K562 (cell line): ENCODE data around the gene AP1M2. TPM values are rescaled to one million over a fixed set of nuclear protein-coding genes. Genes with fewer than 3 reads are reported as not detected.

Source experiments
- ATAC-seq: fragments of 200-7000 bp; cut with Tn5 transposase; 3 replicates; pipeline ENCODE4 v1.9.1; 2020; ENCODE audit warnings: moderate library complexity
- BruUV-seq: library from RNA; stranded (reverse); fragments of 400-500 nt; replicated peaks from 2 replicates; lab custom pipeline; 2021; lab: Mats Ljungman, UMichigan
- CTCF ChIA-PET: fragments of 300-600 bp; formaldehyde crosslinking; extraction: SDS; loops from one replicate; lab custom pipeline; 2021; ENCODE audit warnings: low intra/inter-chr PET ratio; lab: Yijun Ruan, JAX
- POLR2A ChIA-PET: fragments of 300-600, 350-650 bp; sonication (Branson Sonifier 250); formaldehyde crosslinking; extraction: SDS; loops from one replicate; lab custom pipeline; 2021; ENCODE audit warnings: antibody characterized with exemption, inconsistent platforms; lab: Yijun Ruan, JAX
- DNase-seq, 4 experiments: peaks; one replicate each; pipeline versions ENCODE4 v3.0.0 to v3.0.0-alpha.2; 2011 to 2018; ENCODE audit warnings: low spot score in 3 of 4, mixed read lengths in 3 of 4; ENCODE audit errors: extremely low read depth in 1 of 4
- FAIRE-seq: peaks from 2 replicates; lab custom pipeline; 2011; peaks lifted over from hg19 to GRCh38; lab: Jason Lieb, UNC
- H2AFZ ChIP-seq: 2 replicates; pipeline ENCODE4 v1.6.0; 2011; ENCODE audit warnings: low read depth, low read length, control low read depth, inconsistent platforms
- H3K27ac ChIP-seq: fragments of 200-600 bp; 3 replicates; pipeline ENCODE4 v1.8.0; 2011; ENCODE audit warnings: low read depth, mild to moderate bottlenecking, control low read depth, inconsistent platforms, low read length, moderate library complexity, mixed read lengths; ENCODE audit errors: extremely low read depth
- H3K27me3 ChIP-seq, 2 experiments: fragments of 300-600 bp in 1 of 2; 2 replicates in 1 of 2; 3 replicates in 1 of 2; pipeline versions ENCODE4 v1.6.0 to v1.8.0; 2011; ENCODE audit warnings: inconsistent platforms in 2 of 2, low read length in 2 of 2, mild to moderate bottlenecking in 1 of 2, mixed read lengths in 1 of 2, moderate library complexity in 1 of 2; ENCODE audit not compliant: control insufficient read depth in 2 of 2, insufficient read depth in 2 of 2
- H3K36me3 ChIP-seq: fragments of 300-600 bp; 3 replicates; pipeline ENCODE4 v1.8.0; 2011; ENCODE audit warnings: mild to moderate bottlenecking, low read length, inconsistent platforms; ENCODE audit not compliant: control insufficient read depth, insufficient read depth
- H3K4me1 ChIP-seq, 2 experiments: fragments of 200-600 bp in 1 of 2; replicated peaks in 1 of 2; 2 replicates in 1 of 2; 3 replicates in 1 of 2; pipeline versions ENCODE4 v1.5.1 to v1.8.0; 2011; ENCODE audit warnings: inconsistent platforms in 2 of 2, low read length in 2 of 2, mild to moderate bottlenecking in 1 of 2, mixed read lengths in 1 of 2, moderate library complexity in 1 of 2; ENCODE audit not compliant: control insufficient read depth in 2 of 2, insufficient read depth in 2 of 2
- H3K4me2 ChIP-seq: 2 replicates; pipeline ENCODE4 v1.6.1; 2011; ENCODE audit warnings: low read length, control low read depth, inconsistent platforms, mixed read lengths; ENCODE audit not compliant: insufficient read depth
- H3K4me3 ChIP-seq: fragments of 200-600 bp; sonication (generic), shearing (Covaris generic); 2 replicates; pipeline ENCODE4 v1.5.1; 2016; ENCODE audit warnings: control low read depth, inconsistent platforms
- H3K79me2 ChIP-seq: fragments of 200-600 bp; 3 replicates; pipeline ENCODE4 v1.8.0; 2011; ENCODE audit warnings: low read length, inconsistent platforms; ENCODE audit not compliant: control insufficient read depth, insufficient read depth
- H3K9ac ChIP-seq, 2 experiments: 2 replicates each; pipeline versions ENCODE4 v1.6.0 to v1.6.1; 2011; ENCODE audit warnings: low read depth in 2 of 2, low read length in 2 of 2, control low read depth in 1 of 2, inconsistent platforms in 1 of 2, mild to moderate bottlenecking in 1 of 2, mixed read lengths in 1 of 2; ENCODE audit not compliant: insufficient read depth in 1 of 2
- H3K9me1 ChIP-seq: one replicate; pipeline ENCODE4 v1.6.0; 2011; ENCODE audit warnings: inconsistent platforms, mild to moderate bottlenecking, low read length, moderate library complexity; ENCODE audit not compliant: control insufficient read depth, insufficient read depth
- H3K9me3 ChIP-seq: replicated peaks from 2 replicates; pipeline ENCODE4 v1.5.1; 2011; ENCODE audit warnings: low read depth, low read length, inconsistent platforms; ENCODE audit not compliant: control insufficient read depth, insufficient read depth
- H4K20me1 ChIP-seq: replicated peaks from 2 replicates; pipeline ENCODE4 v1.6.1; 2011; ENCODE audit warnings: low read length, inconsistent platforms, mixed read lengths; ENCODE audit not compliant: control insufficient read depth, insufficient read depth
- CEBPG ChIP-seq, 3 experiments: fragments of 200-800 bp in 1 of 3; sonication (Bioruptor generic) in 1 of 3; sonication (generic) in 1 of 3; formaldehyde crosslinking in 1 of 3; IDR thresholded peaks in 2 of 3; conservative IDR thresholded peaks in 1 of 3; 2 replicates each; pipeline versions ENCODE4 v1.6.1 to v1.8.0; 2016 to 2022; ENCODE audit warnings: missing compliant biosample characterization in 2 of 3, missing genetic modification characterization in 2 of 3, mild to moderate bottlenecking in 1 of 3, missing genetic modification reagents in 1 of 3
- FOXA1 ChIP-seq: fragments of 450-650 bp; IDR thresholded peaks from 2 replicates; pipeline ENCODE4 v1.6.1; 2016; ENCODE audit warnings: mild to moderate bottlenecking, borderline replicate concordance
- MAFK ChIP-seq: IDR thresholded peaks from 2 replicates; pipeline ENCODE4 v1.6.1; 2011; ENCODE audit warnings: low read length, improper control_type of control experiment
- NCOA4 ChIP-seq: fragments of 450-650 bp; IDR thresholded peaks from 2 replicates; pipeline ENCODE4 v1.6.1; 2018; ENCODE audit warnings: mild to moderate bottlenecking; ENCODE audit not compliant: partially characterized antibody
- NFE2 ChIP-seq: IDR thresholded peaks from 2 replicates; pipeline ENCODE4 v1.6.1; 2014; ENCODE audit warnings: antibody characterized with exemption, low read depth
- POLR2H ChIP-seq: IDR thresholded peaks from 2 replicates; pipeline ENCODE4 v1.6.1; 2016; ENCODE audit warnings: missing genetic modification characterization, low read depth, mild to moderate bottlenecking, control low read depth, missing compliant biosample characterization, moderate library complexity
- ZNF699 ChIP-seq: fragments of 250-450 bp; sonication (Bioruptor Pico); IDR thresholded peaks from 2 replicates; pipeline ENCODE4 v1.8.0; 2021; ENCODE audit warnings: mild to moderate bottlenecking, moderate library complexity; ENCODE audit not compliant: insufficient replicate concordance
- WGBS: fragments of 100-300 bp; shearing (Covaris generic); methylation state at CpG from one replicate; pipeline ENCODE4 v1.1.6; 2016; ENCODE audit warnings: low coverage, mixed read lengths; ENCODE audit not compliant: insufficient coverage; ENCODE audit errors: missing lambda C conversion rate; 5-methylcytosine and 5-hydroxymethylcytosine counted together
- in situ Hi-C: fragments of 300-500 bp; cut with MboI; formaldehyde crosslinking; loops from 4 replicates; pipeline ENCODE4 v1.15.0; 2018; ENCODE audit warnings: inconsistent platforms, mixed read lengths
- intact Hi-C: fragments of 100-400 bp; cut with micrococcal nuclease; formaldehyde crosslinking; loops from 2 replicates; pipeline ENCODE4 v1.14.2; 2022
- polyA plus RNA-seq, 8 experiments: library from polyadenylated mRNA; depleted of rRNA in 4 of 8; stranded (reverse) in 5 of 8; unstranded in 3 of 8; fragments of >200 nt; fragmentation: Nextera tagmentation in 2 of 8; fragmentation: Illumina TruSeq in 1 of 8; extraction: Ambion mirVana in 2 of 8; extraction: Trizol in 1 of 8; gene quantifications; 2 replicates each; pipeline versions ENCODE4 v1.2.1 to v1.2.3, GENCODE V29; 2011 to 2014; ENCODE audit warnings: inconsistent platforms in 1 of 8, missing spikeins in 1 of 8
- total RNA-seq, 7 experiments: library from RNA; depleted of rRNA in 6 of 7; stranded (reverse); fragments of >200 nt in 6 of 7; fragmentation: Illumina TruSeq in 2 of 7; extraction: Trizol in 2 of 7; gene quantifications; 2 replicates each; pipeline versions ENCODE4 v1.2.1 to v1.2.3, GENCODE V29; 2011 to 2021; ENCODE audit warnings: low replicate concordance in 1 of 7

AP1M2 gene
- total and polyA plus RNA-seq, 9 of the 15 experiments (the other 6 are each of a cell fraction or from before 2014, with no cell fraction given) = 0.33 to 1.4 (median 0.89) TPM; not detected in 1

DNA sequence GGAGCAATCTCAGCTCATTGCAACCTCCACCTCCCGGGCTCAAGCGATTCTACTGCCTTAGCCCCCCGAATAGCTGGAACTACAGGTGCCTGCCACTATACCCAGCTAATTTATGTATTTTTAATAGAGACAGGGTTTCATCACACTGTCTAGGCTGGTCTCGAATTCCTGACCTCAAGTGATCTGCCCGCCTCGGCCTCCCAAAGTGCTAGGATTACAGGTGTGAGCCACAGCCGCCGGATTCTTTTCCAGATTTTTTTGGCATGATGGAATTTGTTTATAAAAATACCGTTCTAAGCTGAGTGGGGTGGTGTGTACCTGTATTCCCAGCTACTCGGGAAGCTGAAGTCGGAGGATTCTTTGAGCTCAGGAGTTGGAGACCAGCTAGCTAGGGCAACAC is 49.4 kb downstream of the AP1M2 start:
- no TSS peak for BruUV-seq
- no peak overlapping the region for H3K9ac ChIP-seq
- POLR2A ChIA-PET = interaction anchor here (0.6 to 1.0 kb wide), 2 partner anchors 13 to 267 kb away, joined by 3 read pairs; partner anchors contain the start of gene ICAM1
- in situ Hi-C loops (no loop called here), intact Hi-C loops (no loop called here)
- no peaks in the 10 kb centered on the region for H4K20me1 ChIP-seq
- no peak for FAIRE-seq
- H3K27ac ChIP-seq = no peak overlapping the region
- no peaks in the 10 kb centered on the region for H3K9me3 ChIP-seq
- TF ChIP-seq CEBPG (CRISPR knock-in tag; IDR thresholded peaks at IDR 0.05) (no peak), CEBPG (tag; conservative IDR thresholded peaks at IDR 0.05 in 1 of 2, IDR thresholded peaks at IDR 0.05 in 1 of 2) (no peak), MAFK (no peak), POLR2H (tag) (no peak)
- TF ChIP-seq, all 486 proteins: peak for 0
- no peak for DNase-seq
- Histone ChIP-seq H2AFZ (no peak overlapping the region), H3K9me1 (no peaks in the 10 kb centered on the region), H3K4me2 (no peak overlapping the region), H3K4me1 (peaks cover 4 to 15% of the 10 kb centered on the region in 2 experiments; a peak in 4 of 5 replicates), H3K36me3 (no peaks in the 10 kb centered on the region), H3K4me3 (no peak overlapping the region), H3K79me2 (no peaks in the 10 kb centered on the region), H3K27me3 (no peaks in the 10 kb centered on the region; a peak in 1 of 5 replicates)
- ATAC-seq = no peak
- CTCF ChIA-PET = no interaction called here
- 36% methylated on average over 11 of the region's 11 CpGs for WGBS

DNA sequence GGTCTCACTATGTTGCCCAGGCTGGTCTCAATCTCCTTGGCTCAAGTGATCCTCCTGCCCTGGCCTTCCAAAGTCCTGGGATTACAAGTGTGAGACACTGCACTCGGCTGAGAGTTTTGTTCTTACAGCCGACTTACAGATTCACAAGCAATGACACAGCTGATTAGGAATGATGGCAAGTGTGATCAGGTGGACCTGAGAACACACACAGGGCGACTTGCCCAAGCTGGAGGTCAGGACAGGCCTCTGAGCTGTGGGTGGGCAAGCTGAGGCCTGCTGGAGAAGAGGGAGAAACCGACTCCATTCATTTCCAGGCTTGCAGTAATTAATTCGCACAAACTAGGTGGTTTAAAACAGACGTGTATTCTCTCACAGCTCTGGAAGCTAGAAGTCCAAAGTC is 51.5 kb downstream of the AP1M2 start:
- Histone ChIP-seq H3K4me1 (peaks cover 0 to 6% of the 10 kb centered on the region in 2 experiments; a peak in 3 of 5 replicates), H3K27ac (no peak overlapping the region), H3K9ac (peak overlapping the region in 1 of 2 experiments; percentile 65; a peak in 1 of 4 replicates), H2AFZ (0 out of 2 replicates have a peak overlapping the region, but pooled peaks have one; percentile 28), H3K79me2 (no peaks in the 10 kb centered on the region), H3K9me1 (no peaks in the 10 kb centered on the region), H4K20me1 (no peaks in the 10 kb centered on the region), H3K36me3 (no peaks in the 10 kb centered on the region), H3K27me3 (no peaks in the 10 kb centered on the region; a peak in 1 of 5 replicates), H3K9me3 (no peaks in the 10 kb centered on the region), H3K4me3 (no peak overlapping the region), H3K4me2 (no peak overlapping the region)
- no TSS peak for BruUV-seq
- in situ Hi-C loops = no loop called here
- no peak for FAIRE-seq
- intact Hi-C loops = no loop called here
- 21% methylated on average over 6 of the region's 6 CpGs for WGBS
- ATAC-seq = no peak
- peak in 1 of 4 experiments; percentile 3 for DNase-seq
- TF ChIP-seq NCOA4 = no peak
- TF ChIP-seq ZNF699 (CRISPR knock-in tag) = no peak
- TF ChIP-seq NFE2 = peak; percentile 41; the same call in 1 of the 2 replicates
- no peak for TF ChIP-seq FOXA1
- ChIA-PET CTCF (no interaction called here), POLR2A (interaction anchor here (0.5 to 1.3 kb wide), 4 partner anchors 10 to 1868 kb away, joined by 3 read pairs; no protein-coding TSS in a partner anchor)
